Left renal cortex interstitium (tissue), 4 donors: ENCODE results near the gene DACT2. TPM values are rescaled to one million over a fixed set of nuclear protein-coding genes. Genes with fewer than 3 reads are reported as not detected.
"Not testable (repeated sequence)": the region's sequence is repeated elsewhere in the genome, so short reads cannot be mapped to it uniquely, and the experiment has no call there.

Experiments
- DNase-seq, 4 donors: peaks; one replicate each; pipeline ENCODE4 v3.0.0-alpha.2; 2013; ENCODE audit warnings: low read depth in 4 of 4, low spot score in 2 of 4, missing footprints in 1 of 4
- polyA plus RNA-seq, 4 donors: library from polyadenylated mRNA; unstranded; fragments of 120-200 nt; gene quantifications; one replicate each; pipeline ENCODE4 v1.2.1, GENCODE V29; 2013; ENCODE audit not compliant: insufficient read length in 4 of 4

Gene DACT2
- polyA plus RNA-seq, 4 donors, result 15.9 to 24.7 (median 22.9) TPM

- DNase-seq, result no peak
Observed at GRCh38 chr6:168269455-168270243, 49.9 kb downstream of the DACT2 start.

GRCh38 chr6:168268755-168269154 is 50.8 kb downstream of the DACT2 start:
- no peak for DNase-seq

- not testable (repeated sequence) for DNase-seq
Observed at GRCh38 chr6:168267779-168268178, 51.8 kb downstream of the DACT2 start.

GRCh38 chr6:168265827-168266815 is 53.5 kb downstream of the DACT2 start:
- DNase-seq, result no peak

- DNase-seq, result no peak
Observed at GRCh38 chr6:168265394-168265793, 54.2 kb downstream of the DACT2 start.

- DNase-seq, result peak in 1 of 4 donors; percentile 40
Observed at GRCh38 chr6:168264593-168265335, 54.8 kb downstream of the DACT2 start.

GRCh38 chr6:168263351-168263905 is 56.1 kb downstream of the DACT2 start:
- no peak for DNase-seq

GRCh38 chr6:168261234-168261633 is 58.3 kb downstream of the DACT2 start:
- no peak for DNase-seq

GRCh38 chr6:168260420-168260987 is 59.1 kb downstream of the DACT2 start:
- no peak for DNase-seq

GRCh38 chr6:168258795-168259194 is 60.8 kb downstream of the DACT2 start:
- DNase-seq, result no peak

GRCh38 chr6:168256940-168257339 is 62.6 kb downstream of the DACT2 start:
- DNase-seq, result no peak

Other genes starting within 250 kb of the DACT2 start
- gene FRMD1, start 240.6 kb downstream of the DACT2 start, polyA plus RNA-seq, result 10 to 100 TPM; 12.2 to 30.9 (median 20.0) TPM
- 10 to 100 TPM; 18.9 to 38.2 (median 27.1) TPM for gene SMOC2, start 121.4 kb upstream of the DACT2 start, polyA plus RNA-seq